NCI-H146 treated with DMSO at 0.1 percent for 48 hours (cell line): ENCODE measurements around the gene S100A13.
"Not testable (repeated sequence)": the region's sequence is repeated elsewhere in the genome, so short reads cannot be mapped to it uniquely, and the experiment has no call there.

Source experiments
- DNase-seq: peaks from one replicate; lab custom pipeline; 2025; ENCODE audit not compliant: unreplicated experiment; lab: John Stamatoyannopoulos, UW

Gene S100A13

DNA sequence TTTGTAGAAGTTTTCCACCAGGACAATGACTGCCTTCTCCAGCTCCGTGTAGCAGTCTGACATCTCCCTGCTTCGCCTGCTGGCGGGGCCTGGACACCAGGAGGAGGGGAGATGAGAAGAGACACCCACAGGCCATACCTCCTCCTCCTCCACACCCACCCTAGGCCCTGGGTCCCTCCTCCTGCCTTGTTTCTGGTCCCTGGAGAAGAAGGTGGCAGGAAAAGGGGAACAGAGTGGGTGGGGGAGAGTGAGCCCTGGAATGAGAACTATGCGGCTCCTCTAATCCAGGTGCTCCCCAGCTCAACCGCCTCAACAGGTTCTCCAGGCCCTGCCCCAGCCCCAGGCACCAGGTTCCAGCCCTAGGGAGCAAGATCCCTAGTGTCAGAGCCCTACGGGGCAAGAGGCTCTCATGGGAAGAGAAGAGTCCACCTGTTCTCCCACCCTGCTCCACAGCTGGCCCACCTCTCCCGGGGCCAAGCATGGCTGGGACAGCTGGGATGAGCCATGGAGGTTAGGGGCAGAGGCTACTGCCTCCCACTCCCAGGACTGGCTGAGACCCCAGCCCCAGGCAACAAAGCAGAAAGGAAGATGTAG is 19.1 kb downstream of the S100A13 start:
- no peak for DNase-seq

DNA sequence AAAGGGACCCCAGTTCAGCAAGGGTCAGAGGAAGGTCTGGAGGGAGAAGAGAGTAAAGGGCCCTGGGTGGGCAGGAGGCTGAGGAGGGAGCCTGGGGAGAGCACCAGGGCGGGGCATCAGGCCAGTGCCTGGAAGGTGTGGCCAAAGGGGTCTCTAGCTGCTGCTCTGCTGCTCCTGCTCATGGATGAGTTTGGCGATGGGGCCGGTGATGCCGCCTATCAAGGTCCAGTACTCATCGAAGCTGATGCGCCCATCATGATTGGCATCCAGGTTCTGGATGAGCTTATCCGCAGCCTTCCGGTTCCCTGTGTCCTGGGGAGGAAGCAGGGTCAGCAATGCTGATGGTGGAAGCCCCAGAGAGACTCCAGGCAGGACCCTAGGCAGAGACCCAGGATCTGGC is 19.9 kb downstream of the S100A13 start:
- no peak for DNase-seq

- no peak for DNase-seq
Observed at GRCh38 chr1:153606194-153606593, 21.1 kb downstream of the S100A13 start.

DNA sequence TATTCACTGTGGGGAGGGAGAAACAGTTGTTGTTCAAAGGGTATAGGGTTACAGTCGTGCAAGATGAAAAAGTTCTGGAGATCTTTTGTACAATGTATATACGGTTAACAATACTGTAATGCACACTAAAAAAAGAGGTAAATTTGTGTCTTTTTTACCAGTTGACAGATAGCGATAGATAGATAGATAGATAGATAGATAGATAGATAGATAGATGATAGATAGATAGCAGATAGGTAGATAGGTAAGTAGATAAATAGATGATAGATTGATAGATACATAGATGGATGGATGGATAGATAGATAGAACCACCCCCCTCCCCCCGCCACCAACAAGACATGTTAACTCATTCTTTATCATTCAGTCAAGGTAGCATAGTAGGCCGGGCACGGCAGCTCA is 24.6 kb downstream of the S100A13 start:
- DNase-seq: no peak

DNA sequence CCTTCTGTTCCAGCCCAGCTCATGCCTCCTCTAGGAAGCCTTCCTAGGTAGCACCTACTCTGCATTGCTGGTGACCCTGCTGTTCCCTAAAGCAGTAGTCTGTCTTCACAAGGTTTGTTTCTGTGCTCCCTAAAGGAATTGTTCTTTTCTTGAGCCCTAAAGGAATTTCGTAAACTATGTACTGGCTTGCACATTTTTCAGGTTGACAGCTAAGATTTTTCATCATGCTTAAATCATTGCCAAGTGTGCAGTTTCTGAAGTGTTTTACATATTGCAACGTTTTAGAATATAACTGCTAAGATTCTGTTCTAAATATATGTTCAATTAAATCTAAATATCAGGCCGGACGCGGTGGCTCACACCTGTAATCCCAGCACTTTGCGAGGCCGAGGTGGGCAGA is 27.5 kb downstream of the S100A13 start:
- DNase-seq: no peak

- DNase-seq: peak; percentile 69
Observed at GRCh38 chr1:153598309-153599172, 28.8 kb downstream of the S100A13 start.

- no peak for DNase-seq
Observed at GRCh38 chr1:153597206-153597605, 30.1 kb downstream of the S100A13 start.

- no peak for DNase-seq
Observed at GRCh38 chr1:153592748-153593147, 34.6 kb downstream of the S100A13 start.

DNA sequence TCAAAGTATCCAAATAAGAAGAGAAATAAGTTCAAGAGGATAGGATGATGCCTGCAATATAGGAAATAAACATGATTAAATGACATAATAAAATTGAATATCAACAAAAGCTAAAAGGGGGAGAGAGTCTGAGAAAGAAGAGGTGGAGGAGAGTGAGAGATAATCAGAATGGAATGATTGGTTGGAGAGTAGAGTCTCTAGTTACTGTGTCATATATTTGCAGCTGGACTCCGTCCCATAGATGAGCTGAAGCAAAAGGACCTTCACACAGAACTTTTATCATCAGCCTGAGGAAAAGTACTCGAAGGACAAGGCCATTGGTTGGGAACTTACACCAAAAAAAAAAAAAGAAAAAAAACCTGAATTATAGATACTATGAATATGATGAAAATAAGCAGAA is 38.8 kb downstream of the S100A13 start:
- no peak for DNase-seq

- DNase-seq: not testable (repeated sequence)
Observed at GRCh38 chr1:153588033-153588432, 39.3 kb downstream of the S100A13 start.

DNA sequence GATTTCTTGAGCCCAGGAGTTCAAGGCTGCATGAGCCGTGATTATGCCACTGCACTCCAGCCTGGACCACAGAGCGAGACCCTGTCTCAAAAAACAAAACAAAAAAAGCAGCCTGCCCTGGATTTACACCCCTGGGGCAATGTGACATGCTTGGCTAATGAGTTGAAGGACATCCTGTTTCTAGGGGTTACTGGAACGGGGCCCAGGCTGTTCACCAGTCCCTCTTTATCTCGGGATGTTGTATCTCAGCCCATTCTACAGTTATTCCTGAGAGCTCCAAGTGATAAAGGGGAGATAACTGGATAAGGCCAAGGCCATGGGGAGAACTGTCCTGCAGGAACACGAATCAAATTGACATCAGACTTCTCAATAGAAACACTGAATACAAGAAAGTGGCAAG is 40.0 kb downstream of the S100A13 start:
- no peak for DNase-seq

DNA sequence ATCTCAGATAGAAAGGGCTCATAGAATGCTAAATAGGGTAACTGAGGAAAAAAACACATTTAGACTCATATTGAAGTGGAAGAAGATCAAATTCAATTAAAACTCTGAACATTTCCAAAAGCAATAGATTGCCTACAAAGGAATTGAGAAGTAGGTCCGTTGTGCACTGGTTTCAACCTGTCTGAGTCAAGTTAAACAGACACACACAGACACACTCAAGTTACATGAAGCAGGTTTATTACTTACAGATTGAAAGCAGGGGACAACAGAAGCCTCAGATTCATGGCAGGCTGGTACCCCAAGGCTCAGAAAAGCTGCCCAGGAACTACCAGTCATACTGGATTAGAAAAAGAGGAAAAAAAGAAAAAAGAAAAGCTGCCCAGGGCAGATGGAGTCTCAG is 41.0 kb downstream of the S100A13 start:
- no peak for DNase-seq

GRCh38 chr1:153585006-153585405 is 42.3 kb downstream of the S100A13 start:
- DNase-seq: no peak

DNA sequence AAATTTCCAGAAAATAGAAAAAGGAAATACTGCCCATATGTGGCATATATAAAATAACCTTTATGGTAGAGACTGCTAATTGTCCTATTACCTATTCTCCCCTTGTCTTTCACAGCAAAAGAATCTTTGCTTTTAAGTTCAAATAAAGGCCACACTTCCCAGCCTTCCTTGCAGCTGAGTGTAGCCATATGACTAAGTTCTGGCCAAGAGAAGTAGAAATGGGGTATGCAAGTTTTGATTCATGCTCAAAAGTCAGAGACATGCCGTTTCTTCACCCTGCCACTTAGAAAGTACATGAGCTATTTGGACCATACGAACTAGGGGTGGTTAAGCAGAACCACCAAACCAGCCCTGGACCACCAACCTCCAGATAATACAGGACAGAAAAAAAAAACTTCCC is 43.3 kb downstream of the S100A13 start:
- no peak for DNase-seq

- DNase-seq: not testable (repeated sequence)
Observed at GRCh38 chr1:153583514-153583913, 43.8 kb downstream of the S100A13 start.

DNA sequence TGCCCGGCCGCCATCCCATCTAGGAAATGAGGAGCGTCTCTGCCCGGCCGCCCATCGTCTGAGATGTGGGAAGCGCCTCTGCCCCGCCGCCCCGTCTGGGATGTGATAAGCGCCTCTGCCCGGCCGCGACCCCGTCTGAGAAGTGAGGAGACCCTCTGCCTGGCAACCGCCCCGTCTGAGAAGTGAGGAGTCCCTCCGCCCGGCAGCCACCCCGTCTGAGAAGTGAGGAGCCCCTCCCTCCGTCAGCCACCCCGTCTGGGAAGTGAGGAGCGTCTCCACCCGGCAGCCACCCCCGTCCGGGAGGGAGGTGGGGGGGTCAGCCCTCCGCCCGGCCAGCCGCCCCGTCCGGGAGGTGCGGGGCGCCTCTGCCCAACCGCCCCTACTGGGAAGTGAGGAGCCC is 44.5 kb downstream of the S100A13 start:
- DNase-seq: not testable (repeated sequence)

GRCh38 chr1:153578936-153579335 is 48.4 kb downstream of the S100A13 start:
- DNase-seq: no peak

- DNase-seq: no peak
Observed at GRCh38 chr1:153578490-153578889, 48.8 kb downstream of the S100A13 start.

DNA sequence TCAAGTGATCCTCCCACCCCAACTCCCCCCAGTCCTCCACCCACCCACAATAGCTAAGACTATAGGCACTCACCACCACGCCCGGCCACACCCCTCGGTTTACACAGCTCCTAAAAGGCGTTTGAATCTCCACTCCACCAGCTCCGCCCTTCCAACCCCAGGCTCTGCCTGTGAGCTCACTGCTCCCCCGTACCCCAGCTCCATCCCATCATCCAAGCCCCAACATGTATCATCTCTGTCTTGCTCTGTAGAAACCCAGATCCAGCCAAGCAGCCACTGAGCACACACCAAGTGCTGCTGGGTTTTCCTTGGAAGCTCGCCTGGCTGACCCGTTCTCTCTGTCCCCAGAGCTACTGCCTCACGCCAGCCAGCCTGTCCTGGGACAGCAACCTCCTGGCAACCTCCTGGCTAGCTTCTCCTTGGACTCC is 49.7 kb downstream of the S100A13 start:
- DNase-seq: no peak

GRCh38 chr1:153577138-153577537 is 50.2 kb downstream of the S100A13 start:
- DNase-seq: no peak

GRCh38 chr1:153575497-153575896 is 51.8 kb downstream of the S100A13 start:
- DNase-seq: not testable (repeated sequence)

DNA sequence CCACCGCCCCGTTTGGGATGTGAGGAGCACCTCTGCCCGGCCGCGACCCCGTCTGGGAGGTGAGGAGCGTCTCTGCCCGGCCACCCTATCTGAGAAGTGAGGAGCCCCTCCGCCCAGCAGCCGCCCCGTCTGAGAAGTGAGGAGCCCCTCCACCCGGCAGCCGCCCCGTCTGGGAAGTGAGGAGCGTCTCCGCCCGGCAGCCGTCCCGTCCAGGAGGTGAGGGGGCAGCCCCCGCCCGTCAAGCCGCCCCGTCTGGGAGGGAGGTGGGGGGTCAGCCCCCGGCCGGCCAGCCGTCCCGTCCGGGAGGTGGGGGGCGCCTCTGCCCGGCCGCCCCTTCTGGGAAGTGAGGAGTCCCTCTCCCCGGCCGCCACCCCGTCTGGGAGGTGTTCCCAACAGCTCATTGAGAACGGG is 52.2 kb downstream of the S100A13 start:
- not testable (repeated sequence) for DNase-seq

GRCh38 chr1:153573351-153573750 is 54.0 kb downstream of the S100A13 start:
- DNase-seq: no peak
